Activated naive CD4-positive, alpha-beta T cell treated with anti-CD3 and anti-CD28 coated beads, Interleukin-2, amount 10 ng/mL, durations not matched to agents 7 days and 5 days (primary cell): ENCODE measurements around the gene HSFY2.
"Not testable (repeated sequence)": the region's sequence is repeated elsewhere in the genome, so short reads cannot be mapped to it uniquely, and the experiment has no call there.

ENCODE experiments used
- CTCF ChIA-PET: fragments of 350-600 bp; sonication (Branson Sonifier 250); formaldehyde crosslinking; loops from one replicate; lab custom pipeline; 2021; ENCODE audit warnings: antibody characterized with exemption; lab: Charles Lee
- DNase-seq: peaks from one replicate; pipeline ENCODE4 v3.0.0-alpha.2; 2020
- H3K27ac Mint-ChIP-seq: one replicate; pipeline ENCODE4 v1.8.0; 2021; ENCODE audit warnings: mild to moderate bottlenecking, moderate library complexity, mixed read lengths
- H3K27me3 Mint-ChIP-seq: one replicate; pipeline ENCODE4 v1.8.0; 2021; ENCODE audit warnings: mild to moderate bottlenecking, mixed read lengths
- H3K36me3 Mint-ChIP-seq: one replicate; pipeline ENCODE4 v1.8.0; 2021; ENCODE audit warnings: mixed read lengths
- H3K4me1 Mint-ChIP-seq: one replicate; pipeline ENCODE4 v1.8.0; 2021; ENCODE audit warnings: mixed read lengths
- H3K4me3 Mint-ChIP-seq: one replicate; pipeline ENCODE4 v1.8.0; 2021; ENCODE audit warnings: mild to moderate bottlenecking, moderate library complexity, mixed read lengths
- H3K9me3 Mint-ChIP-seq: one replicate; pipeline ENCODE4 v1.8.0; 2021; ENCODE audit warnings: mixed read lengths

The HSFY2 gene, protein sequence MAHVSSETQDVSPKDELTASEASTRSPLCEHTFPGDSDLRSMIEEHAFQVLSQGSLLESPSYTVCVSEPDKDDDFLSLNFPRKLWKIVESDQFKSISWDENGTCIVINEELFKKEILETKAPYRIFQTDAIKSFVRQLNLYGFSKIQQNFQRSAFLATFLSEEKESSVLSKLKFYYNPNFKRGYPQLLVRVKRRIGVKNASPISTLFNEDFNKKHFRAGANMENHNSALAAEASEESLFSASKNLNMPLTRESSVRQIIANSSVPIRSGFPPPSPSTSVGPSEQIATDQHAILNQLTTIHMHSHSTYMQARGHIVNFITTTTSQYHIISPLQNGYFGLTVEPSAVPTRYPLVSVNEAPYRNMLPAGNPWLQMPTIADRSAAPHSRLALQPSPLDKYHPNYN

DNA sequence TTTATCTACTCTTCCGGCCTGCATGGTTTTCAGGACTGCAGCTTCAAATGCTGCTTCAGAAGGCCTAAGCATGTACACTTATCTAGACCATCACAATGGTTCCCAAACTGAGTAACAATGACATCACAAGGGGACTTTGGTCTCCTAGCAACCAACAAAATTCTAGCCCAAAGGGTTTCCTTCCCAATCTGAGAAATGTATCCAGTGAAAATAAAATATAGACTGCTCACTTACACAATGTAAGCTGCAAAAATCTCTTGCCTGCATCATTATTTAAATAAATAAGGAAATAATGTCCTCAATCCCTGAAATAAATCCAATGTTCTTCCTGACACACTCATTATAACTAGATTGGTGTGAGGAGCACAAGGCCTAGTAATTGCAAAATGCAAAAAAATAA, at the start of gene HSFY2:
HSFY2 (minus strand) TSS at position 101 of the 400 bp plus-strand sequence. CDS start 117 bp downstream, outside the sequence.
- H3K27me3 Mint-ChIP-seq, H3K4me1 Mint-ChIP-seq, DNase-seq, H3K36me3 Mint-ChIP-seq, H3K4me3 Mint-ChIP-seq, H3K9me3 Mint-ChIP-seq, H3K27ac Mint-ChIP-seq, CTCF ChIA-PET: not testable (repeated sequence)

DNA sequence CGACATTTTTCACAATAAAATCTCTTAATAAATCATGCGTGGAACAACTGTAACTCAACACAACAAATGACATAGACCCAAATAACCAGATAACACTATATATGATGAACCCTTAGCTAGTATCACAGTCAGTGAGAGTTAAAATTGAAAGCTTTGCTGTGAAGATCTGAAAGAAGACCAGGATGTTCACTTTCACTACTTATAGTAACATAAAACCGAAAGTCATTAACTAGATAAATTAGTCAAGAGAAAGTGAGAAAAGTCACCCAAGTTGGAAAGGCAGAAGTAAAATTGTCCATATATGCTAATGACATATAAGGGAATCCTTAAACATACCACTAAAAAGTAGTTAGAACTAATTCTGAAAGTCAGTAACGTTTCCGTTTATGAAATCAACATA, 42.2 kb upstream of the HSFY2 start:
- H3K4me1 Mint-ChIP-seq, H3K4me3 Mint-ChIP-seq, H3K9me3 Mint-ChIP-seq, H3K27ac Mint-ChIP-seq, CTCF ChIA-PET, H3K27me3 Mint-ChIP-seq, DNase-seq, H3K36me3 Mint-ChIP-seq: not testable (repeated sequence)

DNA sequence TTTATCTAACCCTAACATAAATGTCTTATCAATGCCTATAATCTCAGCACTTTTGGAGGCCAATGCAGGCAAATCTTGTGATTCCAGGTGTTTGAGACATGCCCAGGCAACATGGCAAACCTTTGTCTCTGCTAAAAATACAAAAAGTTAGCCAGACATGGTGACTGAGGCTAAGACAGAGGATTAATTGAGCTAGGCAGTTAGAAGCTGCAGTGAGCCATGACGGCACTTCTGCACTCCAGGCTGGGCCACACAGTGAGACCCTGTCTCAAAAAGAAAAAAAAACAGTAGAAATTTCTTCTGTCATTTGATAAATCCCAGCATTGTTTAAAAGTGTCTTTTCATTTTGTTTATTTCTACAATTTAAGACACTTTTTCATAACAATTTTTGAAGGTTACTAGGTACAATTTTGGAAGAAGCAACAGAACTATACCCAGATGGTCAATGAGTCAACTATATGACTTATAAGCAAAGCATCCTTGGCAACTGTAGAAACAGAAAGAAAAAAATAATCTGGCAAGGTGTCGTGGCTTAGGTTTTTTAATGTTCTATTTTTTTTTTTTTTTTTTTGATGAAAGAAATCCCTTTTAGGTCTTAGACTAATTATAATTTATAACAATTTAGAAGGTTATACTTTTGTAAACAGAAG, 15.3 kb upstream of the HSFY2 start:
- H3K4me3 Mint-ChIP-seq, DNase-seq, H3K4me1 Mint-ChIP-seq, CTCF ChIA-PET, H3K36me3 Mint-ChIP-seq, H3K27me3 Mint-ChIP-seq, H3K27ac Mint-ChIP-seq, H3K9me3 Mint-ChIP-seq: not testable (repeated sequence)

DNA sequence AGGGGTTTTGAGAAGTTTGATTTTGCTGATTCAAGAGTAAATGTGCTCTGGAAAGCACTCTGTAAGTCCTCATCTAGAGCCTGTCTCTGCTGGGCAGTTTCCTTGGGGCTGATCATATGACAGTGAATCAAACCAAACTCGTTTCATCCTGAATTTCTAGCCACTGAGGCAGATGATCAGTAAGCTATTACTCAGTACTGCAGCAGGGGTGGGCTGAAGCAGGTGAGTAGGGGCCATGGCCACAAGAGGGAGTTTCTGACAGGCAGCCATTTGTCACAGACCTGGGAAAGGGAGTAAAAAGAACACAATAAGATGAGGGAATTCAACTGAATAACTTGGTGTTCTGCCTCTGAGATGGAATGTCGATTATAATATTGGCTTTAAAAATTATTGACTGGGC, 19.5 kb downstream of the HSFY2 start:
- H3K27ac Mint-ChIP-seq, DNase-seq, H3K27me3 Mint-ChIP-seq, H3K4me3 Mint-ChIP-seq, H3K4me1 Mint-ChIP-seq, H3K36me3 Mint-ChIP-seq, CTCF ChIA-PET, H3K9me3 Mint-ChIP-seq: not testable (repeated sequence)

DNA sequence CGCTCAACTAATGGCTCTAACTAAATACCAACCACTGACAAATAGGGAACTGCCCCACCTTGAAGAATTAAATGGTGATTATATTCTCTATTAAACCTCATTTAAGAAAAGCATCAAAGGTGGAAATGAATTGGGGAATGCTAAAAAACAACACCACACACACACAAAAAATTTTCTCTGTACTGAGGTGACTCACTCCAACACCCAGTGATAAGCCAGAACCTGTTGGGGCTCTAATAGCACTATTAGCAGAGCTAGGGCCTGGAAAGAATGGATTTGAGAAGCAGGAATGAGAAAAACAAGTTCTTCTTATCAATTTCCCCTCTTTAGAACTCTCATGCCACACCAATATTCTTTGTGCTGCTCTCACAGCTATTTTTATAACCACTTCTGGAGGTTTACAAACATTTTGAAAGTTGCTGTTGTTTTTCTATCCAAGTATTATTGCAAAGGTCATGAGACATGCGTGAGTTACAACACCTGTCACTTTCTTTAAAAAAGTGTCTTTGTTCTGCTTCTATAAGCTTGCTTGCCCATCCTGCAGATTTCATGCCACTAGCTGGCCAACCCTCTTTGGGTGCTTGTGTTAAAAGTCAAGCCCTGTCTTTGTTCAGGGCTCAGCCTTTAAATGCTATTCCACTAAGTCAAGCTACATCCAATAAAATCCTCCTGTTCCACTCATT, 20.3 kb downstream of the HSFY2 start:
- H3K4me3 Mint-ChIP-seq, H3K4me1 Mint-ChIP-seq, H3K36me3 Mint-ChIP-seq, H3K27ac Mint-ChIP-seq, H3K27me3 Mint-ChIP-seq, H3K9me3 Mint-ChIP-seq, CTCF ChIA-PET, DNase-seq: not testable (repeated sequence)

DNA sequence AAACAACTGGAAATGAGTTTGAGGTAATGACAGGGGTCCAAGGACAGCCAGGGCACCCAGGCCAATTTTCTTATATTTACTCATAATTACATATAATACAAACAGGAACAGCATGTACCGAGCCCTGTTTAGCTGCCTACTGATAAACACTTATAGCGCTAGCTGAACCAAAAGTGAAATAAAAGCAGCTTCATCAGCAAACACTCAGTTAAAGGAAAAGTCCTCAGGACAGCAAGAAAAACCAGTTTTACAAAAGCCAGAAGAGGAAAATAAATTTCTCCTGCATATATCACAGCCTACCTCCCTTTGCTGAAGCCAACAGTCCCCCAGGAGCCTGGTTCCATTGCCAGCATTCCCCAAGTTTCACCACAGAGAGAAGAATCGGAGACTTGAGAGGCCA, 49.8 kb downstream of the HSFY2 start:
- H3K4me1 Mint-ChIP-seq, H3K4me3 Mint-ChIP-seq, H3K27ac Mint-ChIP-seq, H3K27me3 Mint-ChIP-seq, DNase-seq, H3K9me3 Mint-ChIP-seq, H3K36me3 Mint-ChIP-seq, CTCF ChIA-PET: not testable (repeated sequence)
